Measurements from ENCODE around the gene ZBTB12.

The ZBTB12 gene

GRCh38 chr6:31901953-31902643, at the start of gene ZBTB12 (continued):
- TF ChIP-seq, protein P1, sequence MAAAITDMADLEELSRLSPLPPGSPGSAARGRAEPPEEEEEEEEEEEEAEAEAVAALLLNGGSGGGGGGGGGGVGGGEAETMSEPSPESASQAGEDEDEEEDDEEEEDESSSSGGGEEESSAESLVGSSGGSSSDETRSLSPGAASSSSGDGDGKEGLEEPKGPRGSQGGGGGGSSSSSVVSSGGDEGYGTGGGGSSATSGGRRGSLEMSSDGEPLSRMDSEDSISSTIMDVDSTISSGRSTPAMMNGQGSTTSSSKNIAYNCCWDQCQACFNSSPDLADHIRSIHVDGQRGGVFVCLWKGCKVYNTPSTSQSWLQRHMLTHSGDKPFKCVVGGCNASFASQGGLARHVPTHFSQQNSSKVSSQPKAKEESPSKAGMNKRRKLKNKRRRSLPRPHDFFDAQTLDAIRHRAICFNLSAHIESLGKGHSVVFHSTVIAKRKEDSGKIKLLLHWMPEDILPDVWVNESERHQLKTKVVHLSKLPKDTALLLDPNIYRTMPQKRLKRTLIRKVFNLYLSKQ (tag by site-specific recombination; IDR thresholded peaks at IDR 0.05; ENCODE audit: borderline replicate concordance), result no peak
- TF ChIP-seq ZNF600 (tag by site-specific recombination; IDR thresholded peaks at IDR 0.05), result 0 out of 2 replicates have a peak, but pooled peaks have one; percentile 37
- TF ChIP-seq KLF16 (tag by site-specific recombination; IDR thresholded peaks at IDR 0.05), result peak; percentile 57; the same call in 1 of the 2 replicates
- TF ChIP-seq ZFP41 (tag by site-specific recombination; IDR thresholded peaks at IDR 0.05; ENCODE audit: borderline replicate concordance), result no peak
- TF ChIP-seq SCRT1 (tag by site-specific recombination; IDR thresholded peaks at IDR 0.05; ENCODE audit: borderline replicate concordance), result no peak
- TF ChIP-seq KLF9 (tag by site-specific recombination; IDR thresholded peaks at IDR 0.05; ENCODE audit: low read depth), result peak; percentile 77
- no peak for TF ChIP-seq ZNF623 (tag by site-specific recombination; IDR thresholded peaks at IDR 0.05)
- TF ChIP-seq, protein P2, sequence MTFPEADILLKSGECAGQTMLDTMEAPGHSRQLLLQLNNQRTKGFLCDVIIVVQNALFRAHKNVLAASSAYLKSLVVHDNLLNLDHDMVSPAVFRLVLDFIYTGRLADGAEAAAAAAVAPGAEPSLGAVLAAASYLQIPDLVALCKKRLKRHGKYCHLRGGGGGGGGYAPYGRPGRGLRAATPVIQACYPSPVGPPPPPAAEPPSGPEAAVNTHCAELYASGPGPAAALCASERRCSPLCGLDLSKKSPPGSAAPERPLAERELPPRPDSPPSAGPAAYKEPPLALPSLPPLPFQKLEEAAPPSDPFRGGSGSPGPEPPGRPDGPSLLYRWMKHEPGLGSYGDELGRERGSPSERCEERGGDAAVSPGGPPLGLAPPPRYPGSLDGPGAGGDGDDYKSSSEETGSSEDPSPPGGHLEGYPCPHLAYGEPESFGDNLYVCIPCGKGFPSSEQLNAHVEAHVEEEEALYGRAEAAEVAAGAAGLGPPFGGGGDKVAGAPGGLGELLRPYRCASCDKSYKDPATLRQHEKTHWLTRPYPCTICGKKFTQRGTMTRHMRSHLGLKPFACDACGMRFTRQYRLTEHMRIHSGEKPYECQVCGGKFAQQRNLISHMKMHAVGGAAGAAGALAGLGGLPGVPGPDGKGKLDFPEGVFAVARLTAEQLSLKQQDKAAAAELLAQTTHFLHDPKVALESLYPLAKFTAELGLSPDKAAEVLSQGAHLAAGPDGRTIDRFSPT (tag by site-specific recombination; IDR thresholded peaks at IDR 0.05), result peak; percentile 78; the same call in 1 of the 2 replicates
- TF ChIP-seq, protein P3, sequence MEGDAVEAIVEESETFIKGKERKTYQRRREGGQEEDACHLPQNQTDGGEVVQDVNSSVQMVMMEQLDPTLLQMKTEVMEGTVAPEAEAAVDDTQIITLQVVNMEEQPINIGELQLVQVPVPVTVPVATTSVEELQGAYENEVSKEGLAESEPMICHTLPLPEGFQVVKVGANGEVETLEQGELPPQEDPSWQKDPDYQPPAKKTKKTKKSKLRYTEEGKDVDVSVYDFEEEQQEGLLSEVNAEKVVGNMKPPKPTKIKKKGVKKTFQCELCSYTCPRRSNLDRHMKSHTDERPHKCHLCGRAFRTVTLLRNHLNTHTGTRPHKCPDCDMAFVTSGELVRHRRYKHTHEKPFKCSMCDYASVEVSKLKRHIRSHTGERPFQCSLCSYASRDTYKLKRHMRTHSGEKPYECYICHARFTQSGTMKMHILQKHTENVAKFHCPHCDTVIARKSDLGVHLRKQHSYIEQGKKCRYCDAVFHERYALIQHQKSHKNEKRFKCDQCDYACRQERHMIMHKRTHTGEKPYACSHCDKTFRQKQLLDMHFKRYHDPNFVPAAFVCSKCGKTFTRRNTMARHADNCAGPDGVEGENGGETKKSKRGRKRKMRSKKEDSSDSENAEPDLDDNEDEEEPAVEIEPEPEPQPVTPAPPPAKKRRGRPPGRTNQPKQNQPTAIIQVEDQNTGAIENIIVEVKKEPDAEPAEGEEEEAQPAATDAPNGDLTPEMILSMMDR (tag by site-specific recombination; IDR thresholded peaks at IDR 0.05), result peak; percentile 57; the same call in 1 of the 2 replicates
- TF ChIP-seq PATZ1 (tag by site-specific recombination; IDR thresholded peaks at IDR 0.05), result peak; percentile 96
- TF ChIP-seq ZBTB48 (tag by site-specific recombination; IDR thresholded peaks at IDR 0.05), result no peak
- TF ChIP-seq ZNF133 (tag by site-specific recombination; IDR thresholded peaks at IDR 0.05), result no peak
- TF ChIP-seq HOXD13 (CRISPR knock-in tag; IDR thresholded peaks at IDR 0.05; ENCODE audit: borderline replicate concordance), result 0 out of 2 replicates have a peak, but pooled peaks have one; percentile 42
- TF ChIP-seq, protein P4, sequence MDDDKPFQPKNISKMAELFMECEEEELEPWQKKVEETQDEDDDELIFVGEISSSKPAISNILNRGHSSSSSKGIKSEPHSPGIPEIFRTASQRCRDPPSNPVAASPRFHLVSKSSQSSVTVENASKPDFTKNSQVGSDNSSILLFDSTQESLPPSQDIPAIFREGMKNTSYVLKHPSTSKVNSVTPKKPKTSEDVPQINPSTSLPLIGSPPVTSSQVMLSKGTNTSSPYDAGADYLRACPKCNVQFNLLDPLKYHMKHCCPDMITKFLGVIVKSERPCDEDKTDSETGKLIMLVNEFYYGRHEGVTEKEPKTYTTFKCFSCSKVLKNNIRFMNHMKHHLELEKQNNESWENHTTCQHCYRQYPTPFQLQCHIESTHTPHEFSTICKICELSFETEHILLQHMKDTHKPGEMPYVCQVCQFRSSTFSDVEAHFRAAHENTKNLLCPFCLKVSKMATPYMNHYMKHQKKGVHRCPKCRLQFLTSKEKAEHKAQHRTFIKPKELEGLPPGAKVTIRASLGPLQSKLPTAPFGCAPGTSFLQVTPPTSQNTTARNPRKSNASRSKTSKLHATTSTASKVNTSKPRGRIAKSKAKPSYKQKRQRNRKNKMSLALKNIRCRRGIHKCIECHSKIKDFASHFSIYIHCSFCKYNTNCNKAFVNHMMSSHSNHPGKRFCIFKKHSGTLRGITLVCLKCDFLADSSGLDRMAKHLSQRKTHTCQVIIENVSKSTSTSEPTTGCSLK (tag by site-specific recombination; IDR thresholded peaks at IDR 0.05), result no peak
- TF ChIP-seq SETDB1 (IDR thresholded peaks at IDR 0.05; ENCODE audit: insufficient read length, low read length), result no peak
- no peak for TF ChIP-seq ZNF274 (IDR thresholded peaks at IDR 0.05; ENCODE audit: low read length)
- TF ChIP-seq ZNF274 (tag by site-specific recombination; IDR thresholded peaks at IDR 0.05; ENCODE audit: borderline replicate concordance), result no peak
- TF ChIP-seq ZNF2 (tag by site-specific recombination; IDR thresholded peaks at IDR 0.05), result no peak
- no peak for TF ChIP-seq ZNF140 (tag by site-specific recombination; IDR thresholded peaks at IDR 0.05)
- peak; percentile 81 for TF ChIP-seq ZNF76 (tag by site-specific recombination; IDR thresholded peaks at IDR 0.05; ENCODE audit: borderline replicate concordance, low read depth)
- TF ChIP-seq, protein P5, sequence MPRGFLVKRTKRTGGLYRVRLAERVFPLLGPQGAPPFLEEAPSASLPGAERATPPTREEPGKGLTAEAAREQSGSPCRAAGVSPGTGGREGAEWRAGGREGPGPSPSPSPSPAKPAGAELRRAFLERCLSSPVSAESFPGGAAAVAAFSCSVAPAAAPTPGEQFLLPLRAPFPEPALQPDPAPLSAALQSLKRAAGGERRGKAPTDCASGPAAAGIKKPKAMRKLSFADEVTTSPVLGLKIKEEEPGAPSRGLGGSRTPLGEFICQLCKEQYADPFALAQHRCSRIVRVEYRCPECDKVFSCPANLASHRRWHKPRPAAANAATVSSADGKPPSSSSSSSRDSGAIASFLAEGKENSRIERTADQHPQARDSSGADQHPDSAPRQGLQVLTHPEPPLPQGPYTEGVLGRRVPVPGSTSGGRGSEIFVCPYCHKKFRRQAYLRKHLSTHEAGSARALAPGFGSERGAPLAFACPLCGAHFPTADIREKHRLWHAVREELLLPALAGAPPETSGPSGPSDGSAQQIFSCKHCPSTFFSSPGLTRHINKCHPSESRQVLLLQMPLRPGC (tag by site-specific recombination; IDR thresholded peaks at IDR 0.05), result no peak
- TF ChIP-seq ZFP37 (tag by site-specific recombination; IDR thresholded peaks at IDR 0.05), result no peak
- no peak for TF ChIP-seq HOXA7 (CRISPR knock-in tag; IDR thresholded peaks at IDR 0.05; ENCODE audit: borderline replicate concordance)
- 0 out of 2 replicates have a peak, but pooled peaks have one; percentile 20 for TF ChIP-seq YY1 (tag by site-specific recombination; IDR thresholded peaks at IDR 0.05)
- TF ChIP-seq ZSCAN16 (tag by site-specific recombination; IDR thresholded peaks at IDR 0.05), result no peak
- TF ChIP-seq ZFHX2 (tag by site-specific recombination; conservative IDR thresholded peaks at IDR 0.05), result peak; percentile 56; the same call in 1 of the 2 replicates
- no peak for TF ChIP-seq ZNF654 (tag by site-specific recombination; IDR thresholded peaks at IDR 0.05; ENCODE audit: low read depth)
